Thyroid gland (tissue), 4 donors: ENCODE results near the gene AAGAB.

ENCODE experiments used
- CTCF ChIP-seq, 6 experiments: fragments of 200-600 bp in 3 of 6; fragments of 450-650 bp in 3 of 6; sonication (generic) in 3 of 6; IDR thresholded peaks; one replicate each; pipeline ENCODE4 v1.5.1; 2016 to 2019; ENCODE audit warnings: antibody characterized with exemption in 6 of 6, mild to moderate bottlenecking in 2 of 6, inconsistent platforms in 1 of 6, moderate library complexity in 1 of 6
- POLR2A ChIP-seq, 2 donors: fragments of 450-650 bp; IDR thresholded peaks; one replicate each; pipeline ENCODE4 v1.6.1; 2017; ENCODE audit warnings: antibody characterized with exemption in 2 of 2, mild to moderate bottlenecking in 2 of 2, moderate library complexity in 1 of 2

- no peak for TF ChIP-seq CTCF (IDR thresholded peaks at IDR 0.05)
- TF ChIP-seq POLR2A (IDR thresholded peaks at IDR 0.05) = no peak
These were observed 29.1 kb downstream of the AAGAB start for GRCh38 chr15:67225336-67225735.
